Activated T-helper 1 cell treated with anti-CD3 and anti-CD28 coated beads, Interleukin-2, amount 50 U/mL, for 16 hours (primary cell): ENCODE data around the gene TMEM139.

Experiments
- DNase-seq, 2 donors: peaks; one replicate each; pipeline ENCODE4 v3.0.0-alpha.2; 2020; ENCODE audit warnings: low read depth in 1 of 2, low spot score in 1 of 2

The TMEM139 gene

GRCh38 chr7:143321734-143322133, 37.0 kb downstream of the TMEM139 start:
- DNase-seq: no peak

GRCh38 chr7:143322760-143323633, 38.2 kb downstream of the TMEM139 start:
- DNase-seq: no peak

- DNase-seq: no peak
Observed at GRCh38 chr7:143323653-143324052, 38.9 kb downstream of the TMEM139 start.

- DNase-seq: no peak
Observed at GRCh38 chr7:143325240-143325639, 40.5 kb downstream of the TMEM139 start.

- DNase-seq: no peak
Observed at GRCh38 chr7:143327903-143328302, 43.1 kb downstream of the TMEM139 start.

- DNase-seq: no peak
Observed at GRCh38 chr7:143329471-143330170, 44.9 kb downstream of the TMEM139 start.

- no peak for DNase-seq
Observed at GRCh38 chr7:143331179-143331801, 46.5 kb downstream of the TMEM139 start.

- no peak for DNase-seq
Observed at GRCh38 chr7:143334244-143334643, 49.5 kb downstream of the TMEM139 start.

- DNase-seq: no peak
Observed at GRCh38 chr7:143337216-143337615, 52.5 kb downstream of the TMEM139 start.
